HTERT RPE-1 (cell line): Measurements from ENCODE around the gene CAMK1D.

Experiments
- in situ Hi-C: fragments of 300-500 bp; cut with MboI; formaldehyde crosslinking; loops from 4 replicates; pipeline ENCODE4 v1.14.3; 2020; ENCODE audit warnings: low sequenced_read_pairs

The CAMK1D gene

GRCh38 chr10:12642036-12642435 lies 292.7 kb downstream of the CAMK1D start:
- in situ Hi-C loops, result no loop called here

- in situ Hi-C loops, result no loop called here
These were observed 293.9 kb downstream of the CAMK1D start for GRCh38 chr10:12643279-12643678.

GRCh38 chr10:12644380-12645144 lies 295.2 kb downstream of the CAMK1D start:
- in situ Hi-C loops, result no loop called here

GRCh38 chr10:12645449-12645848 lies 296.1 kb downstream of the CAMK1D start:
- in situ Hi-C loops, result no loop called here

GRCh38 chr10:12649012-12649584 lies 299.8 kb downstream of the CAMK1D start:
- in situ Hi-C loops, result no loop called here

GRCh38 chr10:12650122-12650521 lies 300.8 kb downstream of the CAMK1D start:
- in situ Hi-C loops, result no loop called here

GRCh38 chr10:12650538-12651298 lies 301.4 kb downstream of the CAMK1D start:
- in situ Hi-C loops, result no loop called here

GRCh38 chr10:12655940-12656339 lies 306.6 kb downstream of the CAMK1D start:
- in situ Hi-C loops, result no loop called here

GRCh38 chr10:12656518-12657142 lies 307.3 kb downstream of the CAMK1D start:
- in situ Hi-C loops, result no loop called here

- in situ Hi-C loops, result no loop called here
These were observed 308.1 kb downstream of the CAMK1D start for GRCh38 chr10:12657489-12657888.

GRCh38 chr10:12658526-12658925 lies 309.2 kb downstream of the CAMK1D start:
- in situ Hi-C loops, result no loop called here

- in situ Hi-C loops, result no loop called here
These were observed 310.4 kb downstream of the CAMK1D start for GRCh38 chr10:12659706-12660105.

- in situ Hi-C loops, result no loop called here
These were observed 311.5 kb downstream of the CAMK1D start for GRCh38 chr10:12660812-12661211.

- in situ Hi-C loops, result no loop called here
These were observed 312.3 kb downstream of the CAMK1D start for GRCh38 chr10:12661671-12662070.

GRCh38 chr10:12663863-12664262 lies 314.5 kb downstream of the CAMK1D start:
- in situ Hi-C loops, result no loop called here

GRCh38 chr10:12665501-12665900 lies 316.2 kb downstream of the CAMK1D start:
- in situ Hi-C loops, result no loop called here

GRCh38 chr10:12667052-12667451 lies 317.7 kb downstream of the CAMK1D start:
- in situ Hi-C loops, result no loop called here

- in situ Hi-C loops, result no loop called here
These were observed 319.3 kb downstream of the CAMK1D start for GRCh38 chr10:12668634-12669033.

- in situ Hi-C loops, result no loop called here
These were observed 320.7 kb downstream of the CAMK1D start for GRCh38 chr10:12670004-12670403.

GRCh38 chr10:12675186-12675585 lies 325.8 kb downstream of the CAMK1D start:
- in situ Hi-C loops, result no loop called here

GRCh38 chr10:12679636-12680035 lies 330.3 kb downstream of the CAMK1D start:
- in situ Hi-C loops, result no loop called here
